Stimulated activated CD4-positive, alpha-beta T cell treated with anti-CD3 and anti-CD28 coated beads, Interleukin-15, amount 100 ng/mL, for 48 hours (primary cell): ENCODE results near the gene CARHSP1.
"Not testable (repeated sequence)": the region's sequence is repeated elsewhere in the genome, so short reads cannot be mapped to it uniquely, and the experiment has no call there.

Source experiments
- DNase-seq, 2 donors: peaks; one replicate each; pipeline ENCODE4 v3.0.0-alpha.2; 2020; ENCODE audit warnings: low read depth in 2 of 2

Gene CARHSP1

DNA sequence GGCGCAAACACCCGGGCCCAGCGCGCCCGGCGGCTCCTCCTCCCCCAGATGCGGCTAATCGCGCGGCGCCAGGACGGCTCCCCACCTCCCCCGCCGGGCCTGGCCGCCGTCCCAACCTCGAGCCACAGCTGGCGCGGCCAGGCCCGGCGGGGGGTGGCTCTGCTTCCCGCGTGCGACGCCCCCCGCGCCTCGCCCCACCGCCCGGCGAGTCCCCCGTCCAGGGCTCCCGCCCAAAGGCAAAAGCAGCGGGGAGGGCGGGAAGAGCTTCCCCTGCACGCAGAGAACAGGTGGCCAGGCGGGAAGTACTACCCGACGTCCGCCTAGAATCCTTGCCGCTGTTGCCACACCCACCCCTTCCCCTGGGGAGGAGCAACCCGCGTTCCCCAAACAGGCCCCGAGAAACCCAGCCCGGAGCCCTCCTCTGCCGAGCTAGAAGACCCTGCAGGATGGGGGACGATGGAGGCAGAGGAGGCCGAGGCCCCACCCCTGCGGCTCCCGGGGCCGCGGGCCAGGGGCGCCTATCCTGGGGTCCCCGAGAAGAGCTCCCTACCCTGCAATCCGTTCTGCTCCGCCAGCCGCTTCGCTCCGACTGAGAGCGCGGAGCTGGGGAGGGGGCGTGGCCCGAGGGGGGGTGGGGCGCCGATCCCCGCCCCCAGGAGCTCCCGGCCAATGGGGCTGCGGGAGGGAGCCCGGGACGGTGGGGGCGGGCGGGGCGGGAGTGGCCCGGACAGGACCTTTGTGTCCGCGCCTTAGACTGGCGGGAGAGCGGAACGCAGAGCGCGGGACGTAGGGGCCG is at the start of gene CARHSP1:
Gene CARHSP1, minus strand, starts transcription at position 591 of the 796 bp plus-strand sequence. CDS start 9,678 bp downstream, outside the sequence.
- peak; percentile 72 to 86 for DNase-seq

DNA sequence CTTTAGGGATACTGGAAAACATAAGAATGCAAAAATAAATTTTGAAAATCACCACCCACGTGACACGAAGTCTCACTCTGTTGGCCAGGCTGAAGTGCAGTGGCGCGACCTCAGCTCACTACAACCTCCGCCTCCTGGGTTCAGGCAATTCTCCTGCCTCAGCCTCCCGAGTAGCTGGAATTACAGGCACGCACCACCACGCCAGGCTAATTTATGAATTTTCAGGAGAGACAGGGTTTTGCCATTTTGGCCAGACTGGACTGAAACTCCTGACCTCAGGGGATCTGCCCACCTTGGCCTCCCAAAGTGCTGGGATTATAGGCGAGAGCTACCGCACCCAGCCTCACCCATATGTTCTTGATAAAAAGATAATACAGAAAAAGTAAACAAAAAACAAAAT is 48.5 kb upstream of the CARHSP1 start:
- DNase-seq, result not testable (repeated sequence)

DNA sequence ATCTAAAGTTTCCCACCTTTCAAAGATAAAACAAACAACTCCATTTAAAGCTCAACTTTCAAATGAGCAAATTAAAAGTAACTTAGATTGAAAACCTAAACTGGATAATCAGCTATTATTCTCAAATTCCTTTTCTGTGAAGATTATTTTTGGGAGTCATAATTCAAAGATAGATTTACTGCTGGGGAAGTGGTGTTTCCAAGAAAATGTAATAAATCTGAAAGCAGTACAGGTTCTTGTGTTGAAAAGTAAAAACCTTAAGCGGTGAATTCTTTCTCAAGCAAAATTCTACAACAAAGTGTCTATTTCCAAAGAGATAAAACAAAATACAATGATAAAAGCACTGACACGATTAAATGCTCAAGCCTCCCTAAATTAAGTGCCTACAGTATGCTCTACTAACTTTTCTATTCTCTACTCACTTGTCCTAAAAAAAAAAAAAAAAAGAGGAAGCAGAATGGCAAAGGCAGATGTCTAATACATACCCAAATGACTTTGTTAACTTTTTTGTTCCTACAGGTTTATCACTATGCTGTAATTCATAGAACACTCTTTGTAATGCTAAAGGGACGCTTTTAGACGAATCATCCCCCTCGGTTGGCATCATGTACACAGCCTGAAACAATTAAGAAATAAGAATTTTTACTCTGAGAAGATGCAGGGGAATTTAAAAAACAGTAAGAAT is 47.9 kb upstream of the CARHSP1 start:
- no peak for DNase-seq

DNA sequence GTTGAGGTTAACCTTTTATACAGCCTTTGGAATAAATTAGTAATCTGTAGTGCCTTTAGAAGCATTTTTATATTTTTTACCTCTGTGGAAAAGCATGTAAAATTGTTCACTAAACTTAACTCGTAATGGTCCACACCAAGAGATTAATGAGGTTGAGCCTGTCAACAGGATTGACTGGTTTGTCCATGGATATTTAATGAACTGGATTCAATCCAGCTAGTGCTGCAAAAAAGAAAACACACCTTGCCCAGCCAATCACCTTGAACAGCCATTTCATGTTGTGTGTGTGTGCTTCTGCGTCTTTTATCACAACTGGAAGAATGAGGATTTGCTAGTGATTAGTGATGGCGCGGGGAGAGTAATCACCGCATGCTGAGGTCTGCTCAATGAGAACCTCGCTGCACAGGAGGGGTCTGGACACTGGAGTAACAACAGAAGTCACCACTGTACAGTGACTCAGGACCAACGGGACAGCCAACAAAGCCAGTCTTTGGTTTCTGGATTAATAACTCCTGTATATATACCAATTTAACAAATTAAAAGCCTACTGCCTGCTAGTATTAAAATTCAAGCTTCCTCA is 47.0 kb upstream of the CARHSP1 start:
- no peak for DNase-seq

DNA sequence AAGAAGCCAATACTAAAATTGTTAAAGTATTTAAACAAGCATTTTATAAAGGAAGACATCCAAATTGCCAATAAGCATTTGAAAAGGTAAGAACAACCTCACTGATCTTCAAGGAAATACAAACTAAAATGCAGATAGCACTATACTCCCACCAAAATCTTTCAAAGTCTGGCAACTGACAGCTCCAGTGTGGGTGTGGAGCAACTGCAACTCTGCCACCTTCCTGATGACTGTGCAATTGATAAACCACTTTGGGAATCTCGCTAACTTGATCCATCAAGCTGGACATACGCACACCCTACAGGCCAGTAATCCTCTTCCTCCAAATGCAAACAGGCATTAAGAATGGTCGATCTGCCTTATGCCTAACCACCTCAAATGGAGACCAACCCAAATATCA is 45.3 kb upstream of the CARHSP1 start:
- no peak for DNase-seq

DNA sequence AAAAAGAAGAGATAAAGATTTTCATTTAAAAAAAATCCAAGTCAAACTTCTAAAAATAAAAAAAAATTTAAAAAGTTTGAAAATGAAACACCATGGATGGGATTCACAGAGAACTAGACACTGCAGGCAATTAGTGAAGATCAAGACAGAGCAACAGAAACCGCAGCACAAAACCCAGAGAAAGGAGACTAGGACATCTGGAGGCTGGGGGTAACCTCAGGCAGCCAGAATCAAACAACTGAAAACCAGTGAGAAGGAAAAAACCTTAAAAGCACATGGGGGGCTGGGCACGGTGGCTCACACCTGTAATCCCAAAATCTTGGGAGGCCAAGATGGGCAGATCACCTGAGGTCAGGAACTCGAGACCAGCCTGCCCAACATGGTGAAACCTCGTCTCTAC is 44.0 kb upstream of the CARHSP1 start:
- no peak for DNase-seq

DNA sequence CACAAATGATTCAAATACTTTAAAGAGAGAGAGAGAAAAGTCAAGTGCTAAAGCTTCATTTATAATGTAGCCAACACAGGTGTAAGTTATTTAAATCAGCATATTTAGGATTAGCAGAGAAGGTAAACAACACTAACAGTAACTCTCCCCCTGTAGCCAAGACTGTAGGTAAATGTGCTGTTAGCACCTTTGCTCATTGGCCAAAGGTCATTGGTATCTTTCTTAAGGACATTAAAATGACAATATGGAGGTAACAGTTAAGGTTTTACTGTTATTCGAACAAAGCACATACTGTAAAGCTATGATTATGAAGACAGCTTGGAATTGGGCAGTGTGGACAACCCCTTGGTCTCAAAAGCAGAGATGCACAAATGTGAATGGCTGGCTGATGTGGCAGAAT is 42.0 kb upstream of the CARHSP1 start:
- no peak for DNase-seq

DNA sequence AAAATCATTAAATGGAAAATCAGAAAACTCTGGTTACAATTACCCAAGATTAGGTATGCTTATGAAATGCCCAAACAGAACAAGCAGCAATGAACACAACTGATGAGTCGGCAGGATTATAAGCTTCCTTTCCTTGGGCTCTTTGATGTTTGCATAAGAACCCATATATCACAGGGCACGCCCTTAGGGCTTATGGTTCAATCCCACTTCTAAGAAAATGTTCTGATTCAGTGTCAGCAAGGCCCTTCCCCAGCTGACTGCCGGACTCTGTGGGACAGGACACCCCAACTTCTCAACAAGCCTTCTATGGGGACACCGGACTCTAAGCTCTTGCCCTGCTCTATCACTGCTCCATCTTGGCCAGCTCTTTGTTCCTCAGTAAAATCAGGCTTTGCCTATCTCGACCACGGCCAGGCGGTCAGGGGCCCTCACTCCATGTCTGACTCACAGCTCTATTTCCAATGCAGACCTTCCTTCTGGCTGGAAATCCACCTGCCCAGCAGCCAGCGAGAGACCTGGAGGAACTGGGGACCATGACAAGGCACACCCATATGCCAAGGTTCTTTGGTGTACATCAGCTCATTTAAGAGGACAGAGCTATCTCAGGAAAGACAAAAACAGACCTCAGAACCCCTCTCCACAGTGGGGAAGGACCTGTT is 40.1 kb upstream of the CARHSP1 start:
- DNase-seq, result no peak

DNA sequence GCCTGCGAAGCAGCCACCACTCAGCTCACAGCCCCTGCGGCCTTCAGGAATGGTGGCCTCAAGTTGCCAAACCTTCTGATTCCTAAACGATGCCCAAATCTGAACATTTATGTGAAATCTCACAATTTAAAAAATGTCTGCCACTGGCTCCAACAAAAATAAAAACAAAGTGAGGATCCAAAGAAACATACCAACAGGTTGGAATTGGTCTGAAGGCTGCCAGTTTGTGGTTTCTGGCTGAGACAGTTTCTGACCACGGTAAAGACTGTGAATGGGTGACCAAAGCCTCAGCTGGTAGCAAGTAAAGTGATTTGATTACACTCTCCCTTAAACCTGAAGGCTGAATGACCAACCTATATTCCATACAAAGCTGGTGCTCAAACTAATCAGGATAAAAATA is 38.3 kb upstream of the CARHSP1 start:
- DNase-seq, result no peak

DNA sequence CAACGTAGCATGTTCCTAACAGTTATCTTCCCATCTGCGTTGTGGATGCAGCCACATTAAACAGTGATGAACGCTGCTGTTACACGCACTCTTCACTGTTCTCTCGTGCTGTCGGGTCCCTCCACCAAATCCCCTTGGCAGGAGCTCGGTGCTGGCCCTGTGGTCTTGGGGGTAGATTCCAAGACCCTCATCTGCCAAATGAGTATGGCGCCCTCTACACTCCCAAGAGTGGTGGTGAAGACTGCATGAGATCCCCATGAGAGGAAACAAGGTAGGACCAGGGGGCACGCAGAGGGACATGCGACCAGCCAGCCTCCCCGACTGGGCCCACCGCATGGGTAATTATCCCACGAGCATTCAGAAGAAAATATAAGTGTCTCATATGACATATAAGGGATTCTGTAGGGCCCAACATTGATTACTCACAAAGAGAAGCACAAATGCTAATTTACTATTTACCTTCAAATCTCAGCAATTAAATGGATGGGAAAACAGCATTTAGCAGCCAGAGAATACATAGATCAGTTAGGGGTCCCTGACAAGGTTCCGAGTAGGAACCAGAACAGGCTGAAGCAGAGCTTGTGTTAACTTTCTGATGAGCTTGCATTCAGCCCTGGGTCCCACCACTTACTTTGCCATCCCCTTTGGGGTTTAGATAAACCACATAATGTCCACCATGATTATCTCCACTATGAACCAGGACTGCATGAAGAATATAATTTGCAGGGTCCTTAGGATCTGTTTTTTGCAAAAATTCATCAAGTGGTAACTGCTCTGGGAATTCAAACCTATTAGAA is 37.2 kb upstream of the CARHSP1 start:
- no peak for DNase-seq

DNA sequence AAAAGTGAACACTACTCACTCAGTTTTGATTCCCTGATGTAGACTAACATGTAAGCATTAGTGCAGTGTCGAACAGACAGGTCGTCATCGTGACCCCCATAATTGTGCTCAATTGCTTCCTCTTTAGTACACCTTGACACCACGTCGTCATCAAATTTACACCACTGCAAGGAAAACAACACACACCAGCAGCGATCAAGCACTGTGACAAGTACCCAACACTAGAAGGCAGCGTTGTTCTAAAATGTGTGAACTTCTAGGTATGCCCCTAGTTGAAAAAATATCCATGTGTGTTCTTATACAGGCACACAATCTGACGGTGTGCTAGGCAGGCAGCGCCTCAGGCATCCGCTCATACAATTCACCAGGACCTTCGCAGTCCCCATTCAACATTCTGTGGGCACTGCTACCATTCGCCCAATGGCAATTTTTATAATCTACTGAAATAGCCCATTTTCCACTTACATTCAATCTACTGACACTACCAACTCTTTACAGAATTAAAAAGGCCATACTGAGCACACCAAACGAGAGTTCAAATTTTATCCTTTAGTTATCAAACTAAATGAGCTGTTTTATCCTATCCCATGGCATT is 36.5 kb upstream of the CARHSP1 start:
- no peak for DNase-seq

DNA sequence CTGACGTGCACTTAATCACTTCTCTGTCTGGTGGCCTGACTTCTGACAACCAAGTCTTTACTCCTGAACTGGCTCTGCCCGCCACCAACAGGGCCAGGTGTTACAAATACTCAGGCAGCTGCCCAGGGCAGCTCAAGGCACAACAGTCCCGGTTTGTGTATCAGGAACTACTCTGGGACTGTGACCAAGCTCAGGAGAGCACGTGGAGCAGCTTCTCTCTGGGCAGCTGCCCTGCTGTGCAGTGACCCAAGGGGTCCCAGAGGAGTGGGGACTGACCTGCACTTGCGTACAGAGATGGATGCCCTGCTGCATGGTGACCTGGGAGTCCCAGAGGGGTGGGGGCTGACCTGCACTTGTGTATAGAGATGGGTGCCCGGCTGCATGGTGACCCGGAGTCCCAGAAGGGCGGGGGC is 35.2 kb upstream of the CARHSP1 start:
- DNase-seq, result no peak

DNA sequence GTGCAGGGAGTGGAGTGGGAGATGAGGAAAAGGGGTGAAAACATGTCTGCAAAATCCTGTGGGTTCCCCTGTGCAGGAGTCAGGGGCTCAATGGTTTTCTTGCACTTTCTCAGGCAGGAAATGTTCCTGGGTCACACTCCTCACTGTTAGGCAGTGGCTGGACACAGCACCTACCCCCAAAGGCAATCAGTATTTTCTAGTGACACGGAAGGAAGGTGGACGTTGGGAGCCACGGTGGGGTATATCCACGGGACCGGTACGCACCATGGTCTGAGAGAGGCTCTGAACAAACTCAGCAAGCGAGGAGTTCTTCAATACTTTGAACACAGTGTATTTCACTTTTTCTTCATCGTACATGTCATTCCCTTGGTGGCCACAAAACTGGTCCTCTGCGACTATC is 34.2 kb upstream of the CARHSP1 start:
- DNase-seq, result no peak

DNA sequence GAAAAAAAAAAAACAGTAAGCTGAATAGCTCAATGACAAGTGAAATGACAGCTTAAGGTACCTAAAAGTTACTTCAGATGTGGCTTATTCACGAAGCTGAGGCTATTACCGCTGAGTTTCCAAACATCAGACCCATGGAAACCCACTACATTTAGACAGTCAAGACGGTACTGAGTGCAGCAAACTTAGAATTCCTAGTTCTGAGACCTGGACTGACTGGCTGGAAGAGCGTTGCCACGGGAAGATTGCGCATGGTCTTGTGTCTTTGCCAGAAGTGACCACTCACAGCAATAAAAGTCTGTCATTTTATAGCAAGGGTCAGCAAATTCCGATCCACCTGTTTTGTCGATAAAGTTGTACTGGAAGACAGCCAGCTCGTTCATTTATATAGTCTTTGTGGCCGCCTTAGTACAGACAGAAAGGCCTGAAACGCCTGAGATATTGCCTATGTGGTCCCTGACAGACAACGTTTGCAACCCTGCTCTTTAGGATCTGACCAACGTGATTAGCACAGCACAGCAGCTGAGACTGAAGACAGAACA is 32.6 kb upstream of the CARHSP1 start:
- DNase-seq, result no peak

DNA sequence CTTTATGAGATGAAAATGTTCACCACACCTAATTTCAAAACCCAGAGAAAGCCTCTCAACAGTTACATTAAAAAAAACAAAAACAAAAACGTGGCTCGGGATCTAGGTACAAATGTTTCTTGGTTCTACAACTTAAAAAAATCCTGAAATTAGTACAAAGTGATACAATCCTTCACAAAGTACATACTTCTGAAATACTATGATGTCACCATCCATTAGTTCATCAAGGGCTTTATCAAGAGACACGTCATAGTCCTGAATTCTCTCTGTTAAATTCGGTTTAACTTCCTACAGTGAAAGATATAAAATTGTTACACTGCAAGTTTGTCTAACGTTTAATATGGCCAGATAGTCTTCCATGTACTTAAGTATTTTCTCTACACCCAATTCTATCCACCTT is 31.5 kb upstream of the CARHSP1 start:
- no peak for DNase-seq

DNA sequence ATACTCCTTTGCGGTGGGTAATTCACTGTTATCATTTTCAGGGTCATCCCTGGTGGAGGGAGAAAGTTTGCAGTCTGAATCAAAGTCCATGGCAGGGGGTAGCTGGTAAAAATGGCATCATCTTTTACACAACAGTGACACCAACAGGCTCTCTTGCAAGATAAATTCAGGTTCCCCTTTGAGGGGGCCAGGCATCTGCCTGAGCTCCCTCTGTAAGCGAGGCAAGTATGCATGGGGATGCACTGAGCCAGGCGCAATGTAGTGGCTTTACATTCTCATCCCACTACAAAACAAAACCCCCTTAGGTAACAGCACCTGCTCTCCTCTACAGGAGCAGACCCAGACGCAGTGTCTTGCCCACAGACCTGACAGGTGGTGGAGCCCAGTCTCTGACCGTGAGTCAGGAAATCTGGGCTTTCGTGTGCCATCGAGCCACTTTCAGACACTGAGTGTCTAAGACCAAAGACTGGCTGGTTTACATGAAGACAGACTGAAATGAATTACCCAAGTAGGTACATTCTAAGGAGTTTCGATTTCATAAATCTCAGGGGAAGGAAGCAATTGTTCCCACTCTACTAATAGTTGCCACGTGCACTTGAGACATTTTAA is 31.0 kb upstream of the CARHSP1 start:
- DNase-seq, result no peak

DNA sequence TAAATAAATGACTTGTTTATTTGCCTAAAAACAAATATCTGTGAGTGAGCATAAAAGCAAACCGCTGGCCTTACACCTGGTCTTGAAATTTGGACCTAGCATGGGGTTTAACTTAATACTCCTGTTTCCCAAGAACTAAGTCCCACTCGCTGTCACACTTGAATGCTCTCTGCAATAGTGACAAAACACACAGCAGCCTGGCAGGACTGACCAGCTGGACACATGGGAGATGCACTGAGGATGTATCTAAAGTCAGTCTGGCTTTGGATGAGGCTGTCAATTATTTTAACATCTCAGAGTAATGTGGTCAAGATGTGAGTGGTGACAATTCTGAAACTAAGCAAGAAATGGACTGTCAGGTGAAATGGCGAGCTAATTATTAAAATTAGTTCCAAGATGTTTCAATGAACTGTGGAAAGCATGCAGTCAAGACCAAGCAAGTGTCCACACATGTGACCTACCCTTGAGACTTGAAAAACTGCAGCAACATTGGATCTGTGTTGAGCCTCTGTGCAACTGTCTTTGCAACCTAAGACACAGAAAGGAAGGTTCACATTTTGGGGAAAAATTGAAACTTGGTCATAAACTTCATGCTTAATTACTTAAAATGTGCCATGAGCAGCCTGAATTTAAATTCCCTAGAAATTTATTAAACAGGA is 30.0 kb upstream of the CARHSP1 start:
- DNase-seq, result no peak

DNA sequence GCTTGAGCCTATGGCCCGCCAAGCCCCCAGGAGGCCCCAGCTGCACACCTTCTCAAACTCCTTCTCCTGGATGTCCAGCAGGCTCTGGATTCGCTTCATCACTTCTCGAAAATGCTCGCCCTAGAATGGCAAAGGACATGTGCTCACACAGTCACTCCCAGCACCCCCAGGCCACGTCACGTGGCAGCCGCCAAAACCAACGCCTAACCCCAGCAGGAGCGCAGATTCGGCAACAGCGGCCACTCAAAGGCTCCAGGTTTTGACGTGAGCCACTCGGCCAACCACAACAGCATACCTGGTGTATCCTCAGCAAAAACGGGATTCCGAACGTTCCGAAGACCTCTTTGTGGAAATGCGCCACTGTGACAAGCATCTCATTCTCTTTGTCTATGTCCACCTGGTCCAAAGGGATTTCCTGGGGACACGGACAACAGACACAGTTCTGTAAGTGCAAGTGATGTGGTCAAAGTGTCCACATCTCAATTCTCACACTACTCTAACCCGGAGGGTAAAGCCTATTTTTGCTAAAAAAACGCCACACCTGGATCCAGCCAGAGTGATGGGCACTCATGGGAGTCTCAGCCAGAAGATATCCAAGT is 26.0 kb upstream of the CARHSP1 start:
- no peak for DNase-seq

DNA sequence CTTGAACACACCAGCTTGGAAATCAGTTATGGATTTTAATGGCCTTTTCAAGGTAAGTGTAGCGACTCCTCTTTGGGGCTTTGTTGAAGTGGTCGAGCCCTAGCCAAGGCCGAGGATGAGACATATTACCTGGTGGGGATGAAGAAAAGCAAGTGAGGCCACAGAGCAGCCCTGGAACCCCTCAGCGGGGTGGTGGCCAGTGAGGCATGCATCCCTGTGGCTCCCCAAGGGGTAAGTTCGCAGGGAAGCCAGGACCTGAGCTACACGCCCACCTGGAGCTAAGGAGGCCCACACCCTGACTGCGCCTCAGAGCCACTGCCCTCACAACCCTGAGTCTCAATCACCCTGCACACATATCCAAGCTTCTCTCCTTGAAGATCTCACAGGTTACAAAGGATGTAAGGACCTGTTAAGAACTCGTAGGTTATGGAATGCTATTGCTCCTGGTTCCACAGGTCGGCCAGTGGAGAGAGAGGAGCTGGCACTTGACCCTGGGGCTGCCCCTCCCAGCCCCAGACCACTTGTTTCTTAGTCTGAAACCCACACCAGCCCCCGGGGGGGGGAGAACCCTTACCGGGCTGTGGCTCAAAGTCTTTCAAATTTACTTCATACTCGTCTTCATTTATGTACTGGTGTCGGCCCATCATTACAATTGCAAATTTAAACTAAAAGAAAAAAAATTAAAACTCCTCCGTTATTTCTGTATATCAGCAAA is 25.3 kb upstream of the CARHSP1 start:
- no peak for DNase-seq
